ENCODE measurements around the gene GHR.

GHR gene

DNA sequence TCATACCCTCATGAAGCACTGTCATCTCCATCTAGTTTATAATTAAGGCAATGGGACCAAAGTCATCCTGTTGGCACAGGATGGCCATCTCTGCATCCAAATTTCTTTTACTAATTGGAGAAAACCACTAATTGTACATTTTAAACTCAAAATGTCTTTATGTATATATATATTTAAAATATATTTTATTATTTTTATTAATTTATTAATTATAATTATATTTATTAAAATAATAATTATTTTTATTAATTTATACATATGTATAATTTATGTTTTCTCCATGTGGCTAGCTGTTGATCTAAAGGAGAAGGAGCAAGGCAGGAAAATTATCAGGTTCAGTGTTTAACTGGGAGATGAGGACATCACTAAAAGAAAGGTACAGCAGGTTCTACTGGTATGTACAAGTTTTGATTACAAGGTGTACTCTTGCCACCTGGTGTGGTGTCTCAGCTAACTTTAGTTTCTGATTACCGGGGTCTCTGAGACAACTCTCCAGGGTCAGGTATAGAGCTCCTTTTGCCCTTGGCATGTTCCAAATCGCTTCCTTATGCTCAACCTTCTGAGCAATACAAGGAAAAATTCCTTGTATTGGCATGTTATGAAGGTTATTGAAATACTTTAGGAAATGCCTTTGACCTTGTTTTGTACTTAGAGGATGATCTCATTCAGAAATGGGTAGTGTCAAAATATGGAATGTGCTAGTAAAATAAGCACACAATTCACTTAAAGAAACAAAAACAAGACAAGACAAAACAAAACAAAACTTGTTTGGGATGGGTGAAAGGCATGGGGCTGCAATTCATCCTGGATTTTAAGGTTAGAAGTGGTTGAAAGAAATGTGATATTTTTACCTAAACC, 79.6 kb downstream of the GHR start:
- Histone ChIP-seq H3K9ac (no peak overlapping the region), H3K4me2 (no peak overlapping the region), H4K20me1 (peaks cover 0 to 9% (median 0%) of the 10 kb centered on the region in 11 experiments; a peak in 2 of 22 replicates), H3K27ac (no peak overlapping the region), H3K4me1 (peaks cover 0 to 8% (median 0%) of the 10 kb centered on the region in 10 experiments; a peak in 1 of 20 replicates), H3K36me3 (peaks cover 0 to 21% (median 9%) of the 10 kb centered on the region in 11 experiments; a peak in 8 of 22 replicates), H3K4me3 (no peak overlapping the region), H3K9me3 (replicated peaks in 1 of 11) (no peaks in the 10 kb centered on the region), H3K27me3 (no peaks in the 10 kb centered on the region)
- no peak for TF ChIP-seq Cebpa-rat (IDR thresholded peaks at IDR 0.05)

DNA sequence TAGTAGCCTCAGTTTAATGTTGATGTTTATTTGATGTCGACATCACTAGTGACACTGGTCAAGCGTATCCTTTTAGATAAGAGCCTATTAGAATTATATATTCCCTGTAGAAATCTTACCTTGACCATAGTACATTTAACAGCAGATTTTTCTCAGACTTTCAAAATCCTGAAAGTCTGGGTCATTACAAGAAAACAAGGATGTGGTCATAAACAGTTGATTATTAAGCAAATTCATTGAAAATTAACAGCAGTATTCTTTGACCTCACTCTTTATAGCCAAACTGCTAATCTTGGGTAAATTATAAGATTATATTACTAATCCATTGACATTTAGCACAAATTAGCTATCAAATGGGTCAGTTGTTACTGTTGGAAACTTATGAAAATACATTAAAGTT, 83.4 kb downstream of the GHR start:
- H3K4me1 ChIP-seq: peaks cover 0 to 8% (median 0%) of the 10 kb centered on the region in 10 experiments; a peak in 1 of 20 replicates
- H3K27ac ChIP-seq: no peak overlapping the region
- H3K4me2 ChIP-seq: no peak overlapping the region
- no peaks in the 10 kb centered on the region for H3K9me3 ChIP-seq (replicated peaks in 1 of 11)
- H3K9ac ChIP-seq: no peak overlapping the region
- peaks cover 0 to 14% (median 0%) of the 10 kb centered on the region in 11 experiments; a peak in 4 of 22 replicates for H4K20me1 ChIP-seq
- no peak overlapping the region for H3K4me3 ChIP-seq
- TF ChIP-seq Cebpa-rat (IDR thresholded peaks at IDR 0.05): no peak
- no peaks in the 10 kb centered on the region for H3K27me3 ChIP-seq
- peaks cover 0 to 5% (median 0%) of the 10 kb centered on the region in 11 experiments; a peak in 3 of 22 replicates for H3K36me3 ChIP-seq

DNA sequence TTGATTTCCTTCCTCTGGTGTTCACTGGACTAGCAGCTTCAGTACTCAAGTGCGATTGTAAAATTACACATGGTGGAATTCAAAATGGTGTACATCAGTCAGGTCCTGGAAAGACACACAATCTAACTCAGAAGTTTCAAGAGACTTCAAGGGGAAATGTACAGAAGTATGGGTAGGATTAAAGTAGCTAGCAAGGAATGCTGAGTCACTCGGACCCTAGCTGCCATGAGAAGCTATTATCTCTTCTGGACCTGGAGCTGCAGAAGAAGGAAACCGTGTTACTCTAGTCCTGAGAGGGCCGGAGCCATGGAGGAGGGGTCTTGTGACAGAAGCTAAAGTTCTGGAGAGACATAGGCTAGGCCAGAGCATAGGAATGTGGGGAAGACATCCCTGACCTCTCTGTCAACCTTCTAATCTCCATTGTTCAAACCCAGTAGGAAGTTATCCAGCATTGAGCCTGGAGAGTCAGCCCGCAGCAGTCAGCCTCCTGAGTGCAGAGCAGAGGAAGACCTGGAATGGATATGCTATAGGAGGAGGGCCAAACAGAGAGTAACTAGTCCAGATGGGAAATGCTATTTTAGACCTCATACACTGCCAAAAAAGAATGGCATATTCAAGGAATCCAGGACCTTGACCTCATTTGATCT, 84.3 kb downstream of the GHR start:
- H3K4me1 ChIP-seq: peaks cover 0 to 8% (median 0%) of the 10 kb centered on the region in 10 experiments; a peak in 1 of 20 replicates
- no peaks in the 10 kb centered on the region for H3K9me3 ChIP-seq (replicated peaks in 1 of 11)
- no peak overlapping the region for H3K4me3 ChIP-seq
- no peaks in the 10 kb centered on the region for H3K27me3 ChIP-seq
- H3K9ac ChIP-seq: no peak overlapping the region
- H3K36me3 ChIP-seq: peaks cover 0 to 12% (median 0%) of the 10 kb centered on the region in 11 experiments; a peak in 4 of 22 replicates
- H3K27ac ChIP-seq: no peak overlapping the region
- H4K20me1 ChIP-seq: peaks cover 0 to 18% (median 0%) of the 10 kb centered on the region in 11 experiments; a peak in 4 of 22 replicates
- TF ChIP-seq Cebpa-rat (IDR thresholded peaks at IDR 0.05): no peak
- H3K4me2 ChIP-seq: no peak overlapping the region

DNA sequence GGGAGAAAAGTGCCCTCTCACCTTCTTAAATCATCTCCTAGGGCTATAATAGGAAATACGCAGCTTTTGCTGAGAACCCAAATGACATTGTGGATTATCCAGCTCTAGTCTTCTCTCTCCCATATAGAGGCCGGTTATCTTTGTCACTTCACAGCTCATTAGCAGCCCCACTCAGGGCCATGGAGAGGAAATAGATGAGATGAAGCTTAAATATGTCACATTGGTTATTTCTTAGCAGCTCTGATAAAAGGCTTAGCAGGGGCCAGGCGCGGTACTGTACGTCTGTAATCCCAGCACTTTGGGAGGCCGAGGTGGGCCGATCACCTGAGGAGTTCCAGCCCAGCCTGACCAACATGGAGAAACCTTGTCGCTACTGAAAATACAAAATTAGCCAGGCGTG, 90.0 kb downstream of the GHR start:
- H3K27me3 ChIP-seq: no peaks in the 10 kb centered on the region

DNA sequence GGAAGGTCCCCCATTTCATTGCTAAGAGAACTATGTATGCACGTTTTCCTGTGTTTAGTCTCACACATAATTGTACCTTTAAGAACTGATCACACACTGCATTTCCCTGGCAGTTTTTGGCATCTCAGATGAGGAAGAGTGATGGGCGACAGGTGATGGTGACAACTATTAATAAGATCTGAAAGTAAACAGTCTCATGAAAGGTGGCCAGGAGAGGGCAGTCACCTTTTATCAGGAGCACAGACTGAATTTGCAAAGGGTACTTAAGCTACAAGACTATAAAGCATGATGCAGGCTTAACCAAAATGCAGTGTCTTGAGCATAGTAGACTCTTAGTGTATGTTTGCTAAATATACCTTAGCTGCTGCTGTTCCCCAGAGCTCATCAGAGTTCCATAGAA, 91.5 kb downstream of the GHR start:
- Histone ChIP-seq H3K4me3 (no peak overlapping the region), H3K36me3 (peaks cover 0 to 16% (median 0%) of the 10 kb centered on the region in 11 experiments; a peak in 5 of 22 replicates), H3K9ac (no peak overlapping the region), H3K9me3 (replicated peaks in 1 of 11) (peaks cover 0 to 7% (median 0%) of the 10 kb centered on the region in 11 experiments; a peak in 1 of 22 replicates), H3K27ac (no peak overlapping the region), H4K20me1 (peaks cover 0 to 18% (median 0%) of the 10 kb centered on the region in 11 experiments; a peak in 2 of 22 replicates), H3K4me1 (peaks cover 0 to 6% (median 0%) of the 10 kb centered on the region in 10 experiments; a peak in 1 of 20 replicates), H3K27me3 (no peaks in the 10 kb centered on the region), H3K4me2 (no peak overlapping the region)
- TF ChIP-seq Cebpa-rat (IDR thresholded peaks at IDR 0.05): no peak

More for the DNA sequence above, 90.0 kb downstream of the GHR start:
- Histone ChIP-seq H3K9ac (no peak overlapping the region), H3K9me3 (replicated peaks in 1 of 11) (0 out of 22 replicates have a peak, but pooled peaks cover 0 to under 1% (median 0%) of the 10 kb centered on the region in 11 experiments), H3K4me1 (peaks cover 0 to 6% (median 0%) of the 10 kb centered on the region in 10 experiments; a peak in 1 of 20 replicates), H3K36me3 (peaks cover 0 to 14% (median 0%) of the 10 kb centered on the region in 11 experiments; a peak in 5 of 22 replicates), H4K20me1 (peaks cover 0 to 18% (median 0%) of the 10 kb centered on the region in 11 experiments; a peak in 3 of 22 replicates), H3K4me3 (no peak overlapping the region), H3K4me2 (no peak overlapping the region), H3K27ac (no peak overlapping the region)
- no peak for TF ChIP-seq Cebpa-rat (IDR thresholded peaks at IDR 0.05)

DNA sequence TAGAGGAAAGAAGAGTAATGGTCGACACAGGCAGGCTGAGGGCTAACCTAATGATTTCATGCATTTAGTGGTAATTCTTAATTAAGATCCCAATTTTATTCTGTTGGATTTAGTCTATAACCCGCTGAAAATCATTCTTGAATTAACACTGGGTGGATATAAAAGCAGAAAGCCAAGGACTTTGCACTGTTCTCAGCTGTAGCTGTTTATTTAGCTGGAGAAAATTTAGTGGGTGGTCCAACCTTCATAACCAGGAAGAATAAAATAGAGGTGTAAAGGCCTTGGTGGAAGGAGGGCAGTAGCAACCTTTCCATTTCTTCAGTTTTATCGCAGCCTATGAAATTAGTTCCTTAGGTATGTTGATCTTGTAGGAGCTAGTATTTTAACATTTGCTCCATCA, 92.3 kb downstream of the GHR start:
- H3K9me3 ChIP-seq (replicated peaks in 1 of 11): peaks cover 0 to 7% (median 0%) of the 10 kb centered on the region in 11 experiments; a peak in 1 of 22 replicates
- H3K4me3 ChIP-seq: no peak overlapping the region
- peaks cover 0 to 13% (median 0%) of the 10 kb centered on the region in 11 experiments; a peak in 2 of 22 replicates for H4K20me1 ChIP-seq
- H3K27me3 ChIP-seq: no peaks in the 10 kb centered on the region
- TF ChIP-seq Cebpa-rat (IDR thresholded peaks at IDR 0.05): no peak
- H3K36me3 ChIP-seq: peaks cover 0 to 19% (median 0%) of the 10 kb centered on the region in 11 experiments; a peak in 6 of 22 replicates
- no peak overlapping the region for H3K9ac ChIP-seq
- no peak overlapping the region for H3K27ac ChIP-seq
- H3K4me2 ChIP-seq: no peak overlapping the region
- H3K4me1 ChIP-seq: peaks cover 0 to 9% (median under 1%) of the 10 kb centered on the region in 10 experiments; a peak in 9 of 20 replicates

DNA sequence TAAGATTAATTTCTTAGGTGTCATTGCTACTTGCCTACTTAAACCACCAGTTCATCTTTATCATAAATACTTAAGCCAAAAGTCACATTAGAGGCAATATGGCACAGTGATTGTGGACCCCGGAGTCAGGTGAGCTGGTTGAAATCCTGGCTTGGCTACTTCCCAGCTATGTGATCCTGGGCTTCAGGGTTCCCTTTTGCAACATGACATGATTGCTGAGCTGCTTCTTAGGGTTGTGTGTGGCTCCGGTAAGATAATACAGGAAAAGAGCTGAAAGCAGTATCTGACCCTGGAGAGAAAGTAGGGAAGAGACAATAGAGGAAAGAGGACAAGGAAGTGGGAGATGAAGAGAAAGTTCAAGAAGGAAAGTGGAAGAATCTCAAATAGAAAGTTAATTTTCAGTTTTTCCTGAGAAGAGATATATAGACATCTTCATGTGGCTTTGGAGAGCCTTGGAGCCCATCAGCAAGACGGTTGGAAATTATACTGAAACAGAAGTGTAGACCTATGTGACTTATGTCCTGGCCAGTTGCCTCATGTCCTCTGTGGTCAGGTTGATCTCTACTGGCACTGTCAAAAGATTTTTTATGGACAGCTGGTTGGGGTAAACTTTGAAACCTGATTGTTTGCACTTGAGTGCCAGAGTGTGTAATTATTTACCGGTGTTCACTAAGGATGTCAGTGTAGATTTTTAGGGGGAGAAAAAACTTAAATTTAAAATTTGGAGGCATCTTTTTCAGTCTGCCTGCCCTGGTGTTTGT, 93.2 kb downstream of the GHR start:
- Histone ChIP-seq H3K4me3 (no peak overlapping the region), H3K4me2 (no peak overlapping the region; a peak in 2 of 22 replicates), H3K27me3 (no peaks in the 10 kb centered on the region), H3K9me3 (replicated peaks in 1 of 11) (peaks cover 0 to 7% (median 0%) of the 10 kb centered on the region in 11 experiments; a peak in 3 of 22 replicates), H3K36me3 (peaks cover 0 to 19% (median 0%) of the 10 kb centered on the region in 11 experiments; a peak in 6 of 22 replicates), H3K9ac (no peak overlapping the region), H3K4me1 (peaks cover 0 to 19% (median 9%) of the 10 kb centered on the region in 10 experiments; a peak in 12 of 20 replicates), H4K20me1 (peaks cover 0 to 9% (median 0%) of the 10 kb centered on the region in 11 experiments; a peak in 1 of 22 replicates), H3K27ac (no peak overlapping the region)
- TF ChIP-seq Cebpa-rat (IDR thresholded peaks at IDR 0.05): no peak

DNA sequence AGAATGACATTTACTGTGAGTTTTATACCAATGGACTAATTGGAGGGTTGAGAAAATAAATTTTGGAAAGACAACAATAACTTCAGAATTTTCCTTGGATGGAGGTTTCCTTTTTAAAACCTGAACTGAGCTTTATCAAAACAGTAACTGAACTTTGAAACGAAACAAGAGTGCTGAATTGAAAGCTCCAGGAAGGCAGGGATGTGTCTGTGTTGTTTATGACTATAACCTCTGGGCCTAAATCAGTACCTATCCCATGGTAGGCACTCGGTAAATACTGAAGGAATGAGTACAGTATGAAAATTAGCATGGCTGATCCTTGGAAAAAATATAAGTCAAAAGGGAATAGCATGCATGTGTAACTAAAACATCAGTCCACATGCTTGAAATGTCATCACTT, 93.9 kb downstream of the GHR start:
- Histone ChIP-seq H3K9me3 (replicated peaks in 1 of 11) (peaks cover 0 to 7% (median 0%) of the 10 kb centered on the region in 11 experiments; a peak in 3 of 22 replicates), H3K36me3 (peaks cover 0 to 19% (median 0%) of the 10 kb centered on the region in 11 experiments; a peak in 5 of 22 replicates), H3K4me3 (no peak overlapping the region), H3K4me2 (no peak overlapping the region; a peak in 1 of 22 replicates), H3K9ac (no peak overlapping the region), H3K27ac (no peak overlapping the region), H3K4me1 (peaks cover 2 to 22% (median 16%) of the 10 kb centered on the region in 10 experiments; a peak in 19 of 20 replicates), H4K20me1 (0 out of 22 replicates have a peak, but pooled peaks cover 0 to 2% (median 0%) of the 10 kb centered on the region in 11 experiments), H3K27me3 (no peaks in the 10 kb centered on the region)
- TF ChIP-seq Cebpa-rat (IDR thresholded peaks at IDR 0.05): no peak

Measured in BLaER1 treated with 17β-estradiol and CSF1 and Interleukin-3, amounts not matched to agents 10 nM and 100 nM (cell line).